KOPT-K1 (cell line): ENCODE data around the gene PRDM2.

ENCODE experiments used
- H3K27ac ChIP-seq: fragments of 200-600 bp; sonication (generic); 2 replicates; pipeline ENCODE4 v1.5.1; 2016; ENCODE audit warnings: antibody characterized with exemption, mild to moderate bottlenecking, low read depth, low read length; ENCODE audit not compliant: poor library complexity, severe bottlenecking
- H3K36me3 ChIP-seq: fragments of 200-600 bp; sonication (generic); 2 replicates; pipeline ENCODE4 v1.5.1; 2017; ENCODE audit warnings: antibody characterized with exemption, mild to moderate bottlenecking, low read length, moderate library complexity; ENCODE audit not compliant: insufficient read depth
- H3K9me3 ChIP-seq: fragments of 200-600 bp; sonication (generic); 2 replicates; pipeline ENCODE4 v1.5.1; 2017; ENCODE audit warnings: antibody characterized with exemption, low read length, mild to moderate bottlenecking; ENCODE audit not compliant: insufficient read depth, poor library complexity, severe bottlenecking

Gene PRDM2

DNA sequence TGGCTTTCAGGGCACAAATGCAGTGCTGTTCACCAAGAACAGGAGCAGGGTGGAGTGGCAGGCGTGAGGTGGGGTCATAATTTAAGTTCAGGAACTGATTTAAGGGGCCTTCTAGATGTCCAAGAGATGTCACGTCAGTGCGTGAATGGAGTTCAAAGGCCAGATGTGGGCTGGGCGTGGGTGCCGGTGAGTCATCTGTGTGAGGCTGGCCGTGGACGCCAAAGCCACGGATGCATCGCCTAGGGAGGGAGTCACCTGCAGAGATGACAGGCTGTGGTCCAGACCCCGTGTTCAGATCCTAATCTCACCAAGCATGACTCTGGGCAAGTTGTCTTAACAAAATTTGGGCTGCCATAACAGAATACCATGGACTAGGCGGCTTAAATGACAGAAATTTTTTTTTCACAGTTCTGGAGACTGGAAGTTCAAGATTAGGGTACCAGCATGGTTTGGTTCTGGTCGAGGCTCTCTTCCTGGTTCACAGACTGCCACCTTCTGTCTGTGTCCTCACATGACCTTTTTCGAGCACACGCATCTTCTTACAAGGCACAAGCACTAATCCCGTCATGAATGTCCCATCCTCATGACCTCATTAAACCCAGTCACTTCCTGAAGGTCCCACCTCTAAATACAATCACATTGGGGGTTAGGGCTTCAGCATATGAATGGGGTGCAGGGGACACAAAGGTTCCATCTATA, 109.6 kb downstream of the PRDM2 start:
- Histone ChIP-seq H3K36me3 (no peaks in the 10 kb centered on the region), H3K27ac (no peak overlapping the region), H3K9me3 (no peaks in the 10 kb centered on the region)

DNA sequence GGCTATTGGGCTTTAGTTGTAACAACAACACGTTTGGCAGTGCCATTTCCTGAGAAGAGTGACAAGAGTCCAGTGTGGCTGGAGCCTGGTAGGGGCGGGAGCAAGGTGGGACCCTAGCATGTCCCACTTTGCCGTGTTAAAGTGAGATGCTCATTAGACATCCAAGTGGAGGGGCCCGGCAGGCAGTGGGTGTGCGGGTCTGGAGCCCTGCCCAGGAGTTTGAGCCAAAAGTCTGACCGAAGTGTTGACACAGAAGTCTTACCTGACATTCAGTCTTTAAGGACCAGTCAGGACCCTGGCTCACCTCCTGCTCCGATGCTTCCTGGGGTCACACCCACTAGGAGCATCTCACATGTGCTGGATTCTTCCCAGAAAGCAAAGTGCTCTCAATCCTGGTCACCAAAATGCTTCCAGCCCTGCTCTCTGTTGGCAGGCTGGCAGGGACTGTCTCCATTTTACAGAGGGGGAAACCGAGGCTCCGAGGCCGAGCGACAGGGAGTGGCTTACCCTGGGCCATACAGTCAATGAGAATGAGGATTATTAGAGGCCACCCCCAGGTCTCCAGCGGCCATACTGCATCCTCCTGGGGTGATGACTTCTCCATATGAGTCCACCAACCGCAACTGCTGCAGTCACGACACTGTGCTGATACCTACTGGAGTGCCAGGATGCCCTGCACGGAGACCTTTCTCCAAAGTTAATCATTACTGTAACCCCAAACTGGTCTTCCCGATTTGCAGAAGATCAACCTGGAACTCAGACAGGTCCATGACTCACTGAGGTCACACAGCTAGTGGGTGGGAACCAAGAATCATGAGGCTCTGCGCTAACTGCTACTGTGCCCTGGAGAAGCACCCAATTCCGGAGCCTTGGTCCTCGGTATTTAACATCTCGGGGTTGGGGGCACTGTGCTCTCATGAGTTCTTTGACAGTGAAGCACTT, 112.7 kb downstream of the PRDM2 start:
- Histone ChIP-seq H3K36me3 (no peaks in the 10 kb centered on the region), H3K27ac (no peak overlapping the region)

DNA sequence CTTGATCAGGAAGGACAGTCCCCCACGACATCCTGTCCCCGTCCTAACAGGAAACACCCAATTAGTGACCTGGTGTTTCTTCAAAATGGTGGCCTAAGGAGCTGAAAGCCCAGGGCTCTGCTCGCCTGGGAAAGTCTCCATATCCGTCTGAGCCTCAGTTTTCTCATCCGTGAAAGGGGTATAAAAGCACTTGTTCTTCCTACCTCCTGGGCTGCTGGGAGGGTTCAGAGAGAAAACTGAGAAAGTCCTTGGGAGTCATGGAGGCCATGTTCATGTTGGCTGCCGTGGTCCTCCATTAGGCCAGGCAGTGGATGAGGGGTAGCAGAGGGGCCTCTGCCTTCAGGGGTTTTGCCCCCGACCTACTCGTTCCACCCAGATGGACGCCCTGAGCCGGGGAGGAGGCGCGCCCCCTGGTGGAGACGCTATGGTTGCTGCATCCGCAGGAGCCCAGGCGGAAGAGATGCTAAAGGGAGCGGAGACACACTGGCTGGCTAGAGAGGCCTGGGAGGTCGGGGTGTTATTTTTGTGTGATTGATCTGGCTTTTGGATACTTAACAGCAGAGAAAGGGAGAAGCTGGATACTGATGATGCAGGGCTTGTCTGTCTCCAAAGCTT, 113.5 kb downstream of the PRDM2 start:
- H3K36me3 ChIP-seq, result no peaks in the 10 kb centered on the region
- H3K27ac ChIP-seq, result no peak overlapping the region
- no peaks in the 10 kb centered on the region for H3K9me3 ChIP-seq

More for the DNA sequence above, 112.7 kb downstream of the PRDM2 start:
- H3K9me3 ChIP-seq, result no peaks in the 10 kb centered on the region

DNA sequence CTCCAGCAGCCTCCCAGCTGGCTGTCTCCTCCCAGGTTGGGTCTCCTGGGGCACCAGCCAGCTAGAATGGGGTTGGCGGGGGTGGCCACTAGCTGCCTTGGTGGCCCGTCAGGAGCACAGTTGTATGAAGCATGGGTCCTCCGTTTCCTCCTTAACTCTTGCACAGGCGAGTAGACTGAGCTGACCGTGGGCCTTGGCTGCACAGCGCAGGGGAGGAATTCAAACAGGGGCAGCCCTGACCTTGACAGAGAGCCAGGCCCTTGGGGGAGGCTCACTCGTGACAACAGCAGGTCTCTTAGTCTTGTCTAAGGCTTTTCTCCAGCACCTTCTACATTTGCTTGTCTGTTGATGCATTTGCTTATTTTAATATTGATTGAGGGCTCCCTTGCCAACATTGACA, 114.1 kb downstream of the PRDM2 start:
- Histone ChIP-seq H3K27ac (no peak overlapping the region), H3K36me3 (no peaks in the 10 kb centered on the region), H3K9me3 (no peaks in the 10 kb centered on the region)

DNA sequence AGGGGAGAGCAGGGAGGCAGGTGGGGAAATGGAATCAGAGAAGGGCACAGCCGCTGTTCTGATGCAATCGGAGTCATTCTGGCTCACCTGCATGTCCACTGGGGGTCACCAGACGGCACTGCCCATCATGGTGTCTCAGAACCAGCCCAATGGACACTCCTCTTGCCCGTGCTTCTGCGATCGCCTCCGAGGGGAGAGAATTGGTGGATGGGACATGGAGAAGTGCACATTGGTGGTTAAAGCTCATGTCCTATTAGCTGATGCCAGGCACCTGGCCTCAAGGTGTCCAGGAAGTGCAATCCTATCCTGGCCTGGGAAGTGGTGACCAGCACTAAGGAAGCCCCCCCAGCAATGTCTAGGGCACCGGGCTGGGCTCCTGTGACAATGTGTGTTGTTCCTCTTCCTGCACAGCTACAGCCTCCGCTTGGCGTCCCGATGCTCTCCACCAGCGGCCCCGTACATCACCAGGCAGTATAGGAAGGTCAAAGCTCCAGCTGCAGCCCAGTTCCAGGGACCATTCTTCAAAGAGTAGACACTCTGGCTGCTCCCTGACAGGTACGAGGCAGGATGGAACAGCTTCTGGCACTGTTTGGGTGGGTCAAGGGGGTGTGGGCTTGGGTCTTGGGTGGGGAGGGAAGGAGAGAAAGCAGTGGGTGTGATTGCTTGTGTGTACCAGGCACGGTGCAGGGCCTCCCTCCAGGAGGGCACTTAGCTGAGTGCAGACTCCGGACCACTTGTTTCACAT, 116.2 kb downstream of the PRDM2 start:
- Histone ChIP-seq H3K27ac (no peak overlapping the region), H3K36me3 (no peaks in the 10 kb centered on the region), H3K9me3 (no peaks in the 10 kb centered on the region)

DNA sequence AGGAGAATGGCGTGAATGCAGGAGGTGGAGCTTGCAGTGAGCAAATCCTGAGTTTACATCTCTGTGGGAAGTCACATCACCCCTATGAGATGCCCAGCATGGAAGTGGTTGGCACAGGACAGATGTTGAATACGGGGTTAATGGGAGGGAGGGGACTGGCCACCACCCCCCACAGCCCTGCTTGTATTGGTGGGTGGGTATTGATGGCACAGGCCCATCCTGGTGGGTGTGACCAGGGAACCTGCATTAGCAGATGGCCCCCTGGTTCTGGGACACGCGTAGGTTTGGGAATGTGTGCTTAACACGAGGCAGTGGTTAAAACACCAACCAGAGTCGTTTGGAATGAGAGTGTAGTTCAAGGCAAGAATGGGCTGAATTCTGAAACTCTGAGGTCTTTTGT, 117.9 kb downstream of the PRDM2 start:
- Histone ChIP-seq H3K36me3 (no peaks in the 10 kb centered on the region), H3K27ac (no peak overlapping the region)

DNA sequence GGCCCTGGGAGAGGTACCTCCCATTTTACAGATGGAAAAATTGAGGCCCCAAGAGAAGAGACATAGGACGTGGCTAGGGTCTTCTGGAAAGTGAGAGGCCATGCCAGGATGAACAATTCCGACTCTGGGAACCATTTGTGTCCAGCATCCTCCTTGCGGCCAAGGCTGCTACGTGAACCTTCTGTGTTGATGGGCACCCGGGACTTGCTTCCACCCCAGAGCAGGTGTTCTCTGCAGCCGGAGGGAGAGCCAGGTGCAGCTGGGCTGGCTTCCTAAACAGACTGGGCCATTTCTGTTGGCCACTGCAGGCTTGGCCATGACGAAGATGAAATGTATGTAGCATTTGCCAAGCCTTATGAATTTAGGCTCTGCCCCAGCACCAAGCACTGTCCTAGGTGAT, 118.9 kb downstream of the PRDM2 start:
- Histone ChIP-seq H3K27ac (no peak overlapping the region), H3K36me3 (no peaks in the 10 kb centered on the region), H3K9me3 (no peaks in the 10 kb centered on the region)

More for the DNA sequence above, 117.9 kb downstream of the PRDM2 start:
- no peaks in the 10 kb centered on the region for H3K9me3 ChIP-seq

DNA sequence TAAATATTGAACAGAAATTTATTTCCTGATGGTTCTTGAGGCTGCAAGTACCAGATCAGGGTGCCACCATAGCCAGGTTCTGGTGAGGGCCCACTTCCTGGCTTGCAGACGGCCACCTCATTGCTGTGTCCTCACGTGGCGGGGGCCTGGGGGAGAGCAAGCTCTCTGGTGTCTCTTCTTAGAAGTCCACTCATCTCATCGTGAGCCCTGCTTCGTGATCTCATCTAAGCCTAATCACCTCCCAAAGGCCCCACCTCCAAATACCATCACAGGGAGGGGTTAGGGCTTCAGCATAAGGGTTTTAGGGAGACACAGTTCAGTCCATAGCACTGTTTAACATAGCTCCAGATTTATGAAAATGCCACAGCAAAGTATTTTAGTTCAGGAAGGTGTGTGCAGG, 119.7 kb downstream of the PRDM2 start:
- Histone ChIP-seq H3K27ac (no peak overlapping the region), H3K9me3 (no peaks in the 10 kb centered on the region), H3K36me3 (no peaks in the 10 kb centered on the region)

DNA sequence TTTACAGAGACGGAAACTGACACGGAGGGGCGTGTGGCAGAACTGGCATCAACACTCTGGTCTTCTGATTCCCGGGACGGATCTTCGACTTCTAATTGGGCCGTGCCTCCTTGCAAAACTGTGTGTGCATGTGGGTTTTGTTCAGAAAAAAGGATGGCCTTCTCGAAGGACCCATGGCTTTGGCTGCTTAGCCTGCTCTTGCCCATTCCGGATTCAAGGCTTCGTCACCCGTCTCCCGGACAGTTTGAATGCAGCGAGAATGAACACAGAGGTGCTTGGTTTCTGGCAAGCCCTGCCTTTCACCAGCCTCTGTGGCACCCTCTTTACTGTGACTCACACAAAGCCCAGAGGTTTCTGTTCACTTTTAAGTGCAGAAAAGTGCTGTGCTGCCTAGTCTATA, 120.1 kb downstream of the PRDM2 start:
- Histone ChIP-seq H3K27ac (no peak overlapping the region), H3K36me3 (no peaks in the 10 kb centered on the region), H3K9me3 (no peaks in the 10 kb centered on the region)

DNA sequence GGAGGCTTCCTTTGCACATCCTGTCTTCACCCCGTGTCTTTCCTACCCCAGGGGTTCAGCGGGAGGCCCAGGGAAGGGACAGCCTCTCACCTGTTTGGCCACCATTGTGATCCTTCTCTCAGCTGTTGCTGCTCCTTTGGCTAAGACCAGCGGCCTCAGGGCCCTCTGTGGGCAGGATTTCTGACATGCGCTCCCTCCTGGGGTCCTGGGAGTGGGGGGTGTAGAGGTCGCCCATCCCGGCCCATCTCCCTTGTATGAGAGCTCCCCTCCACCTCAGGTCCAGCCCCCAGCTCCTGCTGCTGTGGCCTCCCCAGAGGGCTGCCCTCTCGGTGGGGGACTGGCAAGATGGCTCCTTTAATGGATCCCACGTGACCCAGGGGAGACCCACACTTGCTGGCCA, 120.5 kb downstream of the PRDM2 start:
- H3K9me3 ChIP-seq, result no peaks in the 10 kb centered on the region
- no peak overlapping the region for H3K27ac ChIP-seq
- no peaks in the 10 kb centered on the region for H3K36me3 ChIP-seq

DNA sequence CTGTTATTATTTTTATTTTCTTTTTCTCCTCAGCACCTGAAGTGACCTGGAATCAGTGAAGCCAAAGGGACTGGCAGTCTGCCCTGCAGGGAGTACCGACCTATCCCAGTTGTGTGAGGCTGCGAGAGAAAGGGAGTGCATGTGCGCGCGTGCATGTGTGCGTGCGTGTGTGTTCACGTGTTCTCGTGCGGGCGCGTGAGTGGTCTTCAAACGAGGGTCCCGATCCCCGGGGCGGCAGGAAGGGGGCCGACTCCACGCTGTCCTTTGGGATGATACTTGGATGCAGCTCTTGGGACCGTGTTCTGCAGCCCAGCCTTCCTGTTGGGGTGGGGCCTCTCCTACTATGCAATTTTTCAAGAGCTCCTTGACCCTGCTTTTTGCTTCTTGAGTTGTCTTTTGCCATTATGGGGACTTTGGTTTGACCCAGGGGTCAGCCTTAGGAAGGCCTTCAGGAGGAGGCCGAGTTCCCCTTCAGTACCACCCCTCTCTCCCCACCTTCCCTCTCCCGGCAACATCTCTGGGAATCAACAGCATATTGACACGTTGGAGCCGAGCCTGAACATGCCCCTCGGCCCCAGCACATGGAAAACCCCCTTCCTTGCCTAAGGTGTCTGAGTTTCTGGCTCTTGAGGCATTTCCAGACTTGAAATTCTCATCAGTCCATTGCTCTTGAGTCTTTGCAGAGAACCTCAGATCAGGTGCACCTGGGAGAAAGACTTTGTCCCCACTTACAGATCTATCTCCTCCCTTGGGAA, 123.3 kb downstream of the PRDM2 start:
- H3K36me3 ChIP-seq, result no peaks in the 10 kb centered on the region
- no peaks in the 10 kb centered on the region for H3K9me3 ChIP-seq
- H3K27ac ChIP-seq, result no peak overlapping the region

DNA sequence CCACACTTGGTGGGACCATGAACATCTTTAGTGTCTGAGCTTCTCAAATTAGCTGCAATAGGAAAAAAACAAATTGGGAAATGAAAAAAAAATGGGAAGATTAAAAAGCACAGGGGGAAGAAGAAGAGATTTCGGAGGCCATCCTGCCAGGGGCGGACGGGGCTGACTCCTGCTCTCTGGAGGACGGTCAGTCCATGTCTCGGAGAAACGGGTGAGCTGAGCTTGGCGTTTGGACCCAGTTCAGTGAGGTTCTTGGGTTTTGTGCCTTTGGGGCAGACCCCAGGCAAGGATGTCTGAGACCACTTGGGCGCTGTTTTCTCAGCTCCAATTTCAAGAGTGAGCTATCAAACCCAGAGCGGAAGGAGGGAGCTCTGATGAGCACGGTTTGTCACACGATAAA, 123.9 kb downstream of the PRDM2 start:
- no peak overlapping the region for H3K27ac ChIP-seq
- H3K36me3 ChIP-seq, result no peaks in the 10 kb centered on the region
- no peaks in the 10 kb centered on the region for H3K9me3 ChIP-seq

DNA sequence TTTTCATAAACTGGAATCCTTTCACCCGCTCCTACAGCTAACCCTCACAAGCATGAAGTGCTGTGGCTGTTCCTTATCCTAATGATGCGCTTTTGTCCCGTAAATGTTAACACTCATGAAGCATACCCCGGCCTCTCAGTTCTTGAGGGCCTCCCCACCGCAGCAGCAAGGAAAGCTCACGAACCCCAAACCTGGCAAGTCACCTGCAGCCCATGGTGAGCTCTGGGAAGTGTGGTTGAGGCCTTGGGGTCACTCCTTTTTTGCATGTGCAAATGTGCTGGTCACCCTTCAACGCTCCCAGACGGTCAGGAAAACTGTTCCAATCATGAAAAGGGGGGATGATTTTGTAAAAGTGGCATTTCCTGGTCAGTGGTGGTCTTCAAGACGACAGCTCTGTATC, 124.6 kb downstream of the PRDM2 start:
- H3K9me3 ChIP-seq, result no peaks in the 10 kb centered on the region
- no peak overlapping the region for H3K27ac ChIP-seq
- H3K36me3 ChIP-seq, result no peaks in the 10 kb centered on the region

DNA sequence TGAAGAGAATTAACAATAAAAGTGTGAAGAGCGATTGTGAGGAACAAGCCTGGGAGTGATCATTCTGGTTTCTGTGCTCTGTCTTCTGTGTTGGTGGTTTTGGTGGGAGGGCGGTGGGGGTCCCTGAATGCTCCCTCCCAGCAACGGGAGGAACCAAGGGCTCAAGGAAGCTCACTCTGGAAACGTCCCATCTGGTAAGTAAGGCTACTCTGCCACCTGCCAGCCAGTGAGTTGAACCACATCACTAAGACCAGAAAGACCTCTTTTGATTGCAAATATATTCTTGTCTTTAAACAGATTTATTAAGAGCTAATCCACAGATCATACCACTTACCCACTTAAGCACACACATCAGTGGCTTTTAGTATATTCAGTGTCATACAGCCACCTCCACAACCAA, 125.0 kb downstream of the PRDM2 start:
- Histone ChIP-seq H3K36me3 (no peaks in the 10 kb centered on the region), H3K27ac (no peak overlapping the region), H3K9me3 (no peaks in the 10 kb centered on the region)
